PFSK-1 (cell line): ENCODE measurements around the gene VWC2.

Source experiments
- POLR2AphosphoS5 ChIP-seq: IDR thresholded peaks from 2 replicates; pipeline ENCODE4 v1.6.1; 2012; ENCODE audit warnings: low read depth, mild to moderate bottlenecking, control low read depth, low read length, moderate library complexity
- TAF1 ChIP-seq: IDR thresholded peaks from 2 replicates; pipeline ENCODE4 v1.6.1; 2012; ENCODE audit warnings: low read length, control low read depth, borderline replicate concordance; ENCODE audit not compliant: insufficient read depth

DNA sequence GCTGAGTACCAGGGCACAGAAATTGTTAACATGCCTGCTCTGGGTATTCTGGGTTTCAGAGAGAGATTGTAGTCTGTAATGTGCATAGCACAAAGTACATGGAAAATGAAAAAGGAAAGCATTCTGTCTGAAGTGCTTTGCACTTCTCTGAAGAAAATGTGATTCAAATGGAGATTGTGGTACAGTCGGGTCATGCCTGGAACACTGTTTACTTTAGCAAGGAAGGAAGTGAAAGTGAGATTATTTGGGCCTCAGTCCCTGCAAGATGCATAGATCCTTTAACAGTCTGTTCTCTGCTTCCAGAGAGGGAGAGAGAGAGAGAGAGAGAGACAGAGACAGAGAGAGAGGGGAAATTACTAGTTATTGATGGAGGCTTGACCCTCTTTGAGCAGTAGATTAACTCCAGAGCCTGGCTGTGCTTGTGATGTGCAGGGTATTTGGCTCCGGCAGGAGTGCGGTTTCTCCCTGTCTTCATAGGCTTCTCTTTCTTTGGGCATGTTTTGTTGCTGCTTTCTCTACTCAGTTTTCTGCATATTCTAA is 5.4 kb downstream of the VWC2 start:
- no peak for TF ChIP-seq POLR2AphosphoS5
- no peak for TF ChIP-seq TAF1
